ENCODE results near the gene P4HB. TPM values are rescaled to one million over a fixed set of nuclear protein-coding genes. Genes with fewer than 3 reads are reported as not detected.

P4HB gene
- total and polyA plus RNA-seq, 4 donors: 143 to 443 (median 283) TPM

GRCh38 chr17:81822312-81822637 is 38.1 kb downstream of the P4HB start:
- Histone ChIP-seq H3K9me3 (ENCODE audit: control insufficient read depth, insufficient read depth, low read length) (no peaks in the 10 kb centered on the region), H3K27me3 (ENCODE audit: control insufficient read depth, insufficient read depth, low read length) (no peaks in the 10 kb centered on the region), H3K27ac (ENCODE audit: low read depth, low read length) (no peak overlapping the region), H3K4me1 (ENCODE audit: control insufficient read depth, insufficient read depth, low read length) (peaks cover 5% of the 10 kb centered on the region), H3K36me3 (ENCODE audit: control insufficient read depth, insufficient read depth, low read length) (peaks cover 55% of the 10 kb centered on the region), H3K4me3 (ENCODE audit: low read depth, low read length) (no peak overlapping the region)
- DNase-seq (ENCODE audit: low read depth in 4 of 6, low spot score in 6 of 6): no peak
- WGBS (ENCODE audit: insufficient coverage): 89% methylated on average over 8 of the region's 8 CpGs

- no peak for DNase-seq (ENCODE audit: low read depth in 4 of 6, low spot score in 6 of 6)
Observed at GRCh38 chr17:81821603-81822311, 38.6 kb downstream of the P4HB start.

GRCh38 chr17:81821147-81821546 is 39.2 kb downstream of the P4HB start:
- H3K27ac ChIP-seq (ENCODE audit: low read depth, low read length): no peak overlapping the region

More at GRCh38 chr17:81821603-81822311, 38.6 kb downstream of the P4HB start:
- H3K36me3 ChIP-seq (ENCODE audit: control insufficient read depth, insufficient read depth, low read length): peaks cover 55% of the 10 kb centered on the region
- no peaks in the 10 kb centered on the region for H3K9me3 ChIP-seq (ENCODE audit: control insufficient read depth, insufficient read depth, low read length)
- H3K27me3 ChIP-seq (ENCODE audit: control insufficient read depth, insufficient read depth, low read length): no peaks in the 10 kb centered on the region
- no peak overlapping the region for H3K4me3 ChIP-seq (ENCODE audit: low read depth, low read length)
- H3K27ac ChIP-seq (ENCODE audit: low read depth, low read length): no peak overlapping the region
- 70% methylated on average over 19 of the region's 20 CpGs for WGBS (ENCODE audit: insufficient coverage)
- H3K4me1 ChIP-seq (ENCODE audit: control insufficient read depth, insufficient read depth, low read length): peaks cover 5% of the 10 kb centered on the region

GRCh38 chr17:81819708-81820107 is 40.6 kb downstream of the P4HB start:
- Histone ChIP-seq H3K27me3 (ENCODE audit: control insufficient read depth, insufficient read depth, low read length) (peaks cover 2% of the 10 kb centered on the region), H3K27ac (ENCODE audit: low read depth, low read length) (no peak overlapping the region), H3K4me3 (ENCODE audit: low read depth, low read length) (no peak overlapping the region), H3K36me3 (ENCODE audit: control insufficient read depth, insufficient read depth, low read length) (peaks cover 38% of the 10 kb centered on the region), H3K4me1 (ENCODE audit: control insufficient read depth, insufficient read depth, low read length) (peaks cover 5% of the 10 kb centered on the region), H3K9me3 (ENCODE audit: control insufficient read depth, insufficient read depth, low read length) (no peaks in the 10 kb centered on the region)
- WGBS (ENCODE audit: insufficient coverage): 30% methylated on average over 3 of the region's 13 CpGs
- no peak for DNase-seq (ENCODE audit: low read depth in 4 of 6, low spot score in 6 of 6)

More at GRCh38 chr17:81821147-81821546, 39.2 kb downstream of the P4HB start:
- H3K36me3 ChIP-seq (ENCODE audit: control insufficient read depth, insufficient read depth, low read length): peaks cover 52% of the 10 kb centered on the region
- no peaks in the 10 kb centered on the region for H3K27me3 ChIP-seq (ENCODE audit: control insufficient read depth, insufficient read depth, low read length)
- H3K9me3 ChIP-seq (ENCODE audit: control insufficient read depth, insufficient read depth, low read length): no peaks in the 10 kb centered on the region
- no peak for DNase-seq (ENCODE audit: low read depth in 4 of 6, low spot score in 6 of 6)
- H3K4me3 ChIP-seq (ENCODE audit: low read depth, low read length): no peak overlapping the region
- WGBS (ENCODE audit: insufficient coverage): 94% methylated on average over 8 of the region's 8 CpGs
- H3K4me1 ChIP-seq (ENCODE audit: control insufficient read depth, insufficient read depth, low read length): peaks cover 5% of the 10 kb centered on the region

- Histone ChIP-seq H3K27ac (ENCODE audit: low read depth, low read length) (no peak overlapping the region), H3K4me1 (ENCODE audit: control insufficient read depth, insufficient read depth, low read length) (peaks cover 5% of the 10 kb centered on the region), H3K4me3 (ENCODE audit: low read depth, low read length) (no peak overlapping the region), H3K27me3 (ENCODE audit: control insufficient read depth, insufficient read depth, low read length) (peaks cover 2% of the 10 kb centered on the region), H3K9me3 (ENCODE audit: control insufficient read depth, insufficient read depth, low read length) (no peaks in the 10 kb centered on the region), H3K36me3 (ENCODE audit: control insufficient read depth, insufficient read depth, low read length) (peaks cover 18% of the 10 kb centered on the region)
- no peak for DNase-seq (ENCODE audit: low read depth in 4 of 6, low spot score in 6 of 6)
- 58% methylated on average over 7 of the region's 7 CpGs for WGBS (ENCODE audit: insufficient coverage)
Observed at GRCh38 chr17:81817758-81818147, 42.6 kb downstream of the P4HB start.

GRCh38 chr17:81815646-81815986 is 44.7 kb downstream of the P4HB start:
- no CpG with 5 or more reads among the region's 2 CpGs for WGBS (ENCODE audit: insufficient coverage)
- Histone ChIP-seq H3K36me3 (ENCODE audit: control insufficient read depth, insufficient read depth, low read length) (no peaks in the 10 kb centered on the region), H3K9me3 (ENCODE audit: control insufficient read depth, insufficient read depth, low read length) (no peaks in the 10 kb centered on the region), H3K27ac (ENCODE audit: low read depth, low read length) (no peak overlapping the region), H3K4me3 (ENCODE audit: low read depth, low read length) (no peak overlapping the region), H3K4me1 (ENCODE audit: control insufficient read depth, insufficient read depth, low read length) (no peaks in the 10 kb centered on the region), H3K27me3 (ENCODE audit: control insufficient read depth, insufficient read depth, low read length) (peaks cover 2% of the 10 kb centered on the region)
- no peak for DNase-seq (ENCODE audit: low read depth in 4 of 6, low spot score in 6 of 6)

GRCh38 chr17:81814748-81815645 is 45.3 kb downstream of the P4HB start:
- H3K27me3 ChIP-seq (ENCODE audit: control insufficient read depth, insufficient read depth, low read length): peaks cover 2% of the 10 kb centered on the region
- no peak for DNase-seq (ENCODE audit: low read depth in 4 of 6, low spot score in 6 of 6)
- no peaks in the 10 kb centered on the region for H3K9me3 ChIP-seq (ENCODE audit: control insufficient read depth, insufficient read depth, low read length)
- H3K4me3 ChIP-seq (ENCODE audit: low read depth, low read length): no peak overlapping the region
- no peaks in the 10 kb centered on the region for H3K4me1 ChIP-seq (ENCODE audit: control insufficient read depth, insufficient read depth, low read length)
- H3K36me3 ChIP-seq (ENCODE audit: control insufficient read depth, insufficient read depth, low read length): no peaks in the 10 kb centered on the region
- 71% methylated on average over 23 of the region's 24 CpGs for WGBS (ENCODE audit: insufficient coverage)
- H3K27ac ChIP-seq (ENCODE audit: low read depth, low read length): no peak overlapping the region

- no peaks in the 10 kb centered on the region for H3K36me3 ChIP-seq (ENCODE audit: control insufficient read depth, insufficient read depth, low read length)
- DNase-seq (ENCODE audit: low read depth in 4 of 6, low spot score in 6 of 6): no peak
- WGBS (ENCODE audit: insufficient coverage): 87% methylated on average over 33 of the region's 41 CpGs
- no peak overlapping the region for H3K4me3 ChIP-seq (ENCODE audit: low read depth, low read length)
- peaks cover 2% of the 10 kb centered on the region for H3K27me3 ChIP-seq (ENCODE audit: control insufficient read depth, insufficient read depth, low read length)
- H3K4me1 ChIP-seq (ENCODE audit: control insufficient read depth, insufficient read depth, low read length): no peaks in the 10 kb centered on the region
- H3K9me3 ChIP-seq (ENCODE audit: control insufficient read depth, insufficient read depth, low read length): no peaks in the 10 kb centered on the region
- no peak overlapping the region for H3K27ac ChIP-seq (ENCODE audit: low read depth, low read length)
Observed at GRCh38 chr17:81813861-81814683, 46.3 kb downstream of the P4HB start.

- H3K9me3 ChIP-seq (ENCODE audit: control insufficient read depth, insufficient read depth, low read length): no peaks in the 10 kb centered on the region
- H3K27me3 ChIP-seq (ENCODE audit: control insufficient read depth, insufficient read depth, low read length): peaks cover 4% of the 10 kb centered on the region
- 92% methylated on average over 15 of the region's 15 CpGs for WGBS (ENCODE audit: insufficient coverage)
- no peak for DNase-seq (ENCODE audit: low read depth in 4 of 6, low spot score in 6 of 6)
- no peak overlapping the region for H3K27ac ChIP-seq (ENCODE audit: low read depth, low read length)
- H3K4me3 ChIP-seq (ENCODE audit: low read depth, low read length): no peak overlapping the region
- no peaks in the 10 kb centered on the region for H3K36me3 ChIP-seq (ENCODE audit: control insufficient read depth, insufficient read depth, low read length)
- H3K4me1 ChIP-seq (ENCODE audit: control insufficient read depth, insufficient read depth, low read length): no peaks in the 10 kb centered on the region
Observed at GRCh38 chr17:81813371-81813684, 47.0 kb downstream of the P4HB start.
